ENCODE measurements around the gene RNF213.
"Not testable (repeated sequence)": the region's sequence is repeated elsewhere in the genome, so short reads cannot be mapped to it uniquely, and the experiment has no call there.

Gene RNF213

DNA sequence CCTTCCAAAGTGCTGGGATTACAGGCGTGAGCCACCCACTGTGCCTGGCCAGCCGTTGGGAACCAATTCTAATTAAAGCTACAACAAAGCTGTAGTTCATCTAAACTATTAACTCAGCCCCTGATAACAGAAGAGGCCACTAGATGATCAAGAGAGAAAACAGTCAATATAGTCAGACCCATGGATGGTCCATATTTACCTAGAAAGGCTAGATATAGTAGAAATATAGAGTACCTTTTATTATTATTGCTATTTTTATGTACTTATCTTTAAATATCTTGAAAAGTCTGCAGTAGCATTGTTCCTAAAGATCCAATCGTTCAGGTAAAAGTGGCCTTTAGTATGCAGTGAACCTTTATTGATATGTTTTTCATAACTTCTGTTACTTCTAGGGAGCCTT is 43.2 kb downstream of the RNF213 start:
- TF ChIP-seq, protein P1, sequence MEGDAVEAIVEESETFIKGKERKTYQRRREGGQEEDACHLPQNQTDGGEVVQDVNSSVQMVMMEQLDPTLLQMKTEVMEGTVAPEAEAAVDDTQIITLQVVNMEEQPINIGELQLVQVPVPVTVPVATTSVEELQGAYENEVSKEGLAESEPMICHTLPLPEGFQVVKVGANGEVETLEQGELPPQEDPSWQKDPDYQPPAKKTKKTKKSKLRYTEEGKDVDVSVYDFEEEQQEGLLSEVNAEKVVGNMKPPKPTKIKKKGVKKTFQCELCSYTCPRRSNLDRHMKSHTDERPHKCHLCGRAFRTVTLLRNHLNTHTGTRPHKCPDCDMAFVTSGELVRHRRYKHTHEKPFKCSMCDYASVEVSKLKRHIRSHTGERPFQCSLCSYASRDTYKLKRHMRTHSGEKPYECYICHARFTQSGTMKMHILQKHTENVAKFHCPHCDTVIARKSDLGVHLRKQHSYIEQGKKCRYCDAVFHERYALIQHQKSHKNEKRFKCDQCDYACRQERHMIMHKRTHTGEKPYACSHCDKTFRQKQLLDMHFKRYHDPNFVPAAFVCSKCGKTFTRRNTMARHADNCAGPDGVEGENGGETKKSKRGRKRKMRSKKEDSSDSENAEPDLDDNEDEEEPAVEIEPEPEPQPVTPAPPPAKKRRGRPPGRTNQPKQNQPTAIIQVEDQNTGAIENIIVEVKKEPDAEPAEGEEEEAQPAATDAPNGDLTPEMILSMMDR (IDR thresholded peaks at IDR 0.05; ENCODE audit: low read length, missing control alignments), result no peak
- DNase-seq (ENCODE audit: low read depth), result no peak
- no peak overlapping the region for H3K4me3 ChIP-seq (replicated peaks; ENCODE audit: low read depth, low read length)

DNA sequence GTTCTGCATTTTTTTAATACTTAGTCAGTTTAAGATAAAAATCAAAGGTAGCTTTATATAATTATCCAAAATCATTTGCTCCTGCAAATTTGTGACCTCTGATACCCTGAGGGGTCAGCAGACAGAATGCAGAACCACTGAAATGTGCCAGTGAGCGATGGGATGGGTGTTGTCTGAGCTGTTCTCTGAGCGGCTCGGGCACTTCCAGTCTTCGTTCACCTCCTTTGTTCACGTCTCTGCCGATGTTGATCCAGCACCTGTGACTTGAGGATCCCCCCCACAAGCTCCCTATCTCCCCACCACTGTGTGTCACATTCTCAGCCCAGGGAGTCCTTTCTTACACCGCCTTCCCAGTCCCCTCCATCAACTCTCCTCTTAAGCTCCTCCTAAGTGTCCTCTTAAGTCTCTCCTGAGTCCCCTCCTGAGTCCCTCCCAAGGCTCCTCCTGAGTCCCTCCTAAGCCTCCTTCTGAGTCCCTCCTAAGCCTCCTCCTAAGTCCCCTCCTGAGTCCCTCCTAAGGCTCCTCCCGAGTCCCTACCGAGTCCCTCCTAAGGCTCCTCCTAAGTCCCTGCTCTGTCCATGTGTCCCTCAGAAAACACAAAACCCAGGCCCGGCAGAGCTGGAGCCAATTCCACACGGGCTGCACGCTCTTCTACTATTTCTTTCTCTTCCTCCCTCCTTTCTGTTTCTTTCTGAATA is 47.5 kb downstream of the RNF213 start:
- TF ChIP-seq, protein P1 (IDR thresholded peaks at IDR 0.05; ENCODE audit: low read length, missing control alignments), result no peak
- no peak for DNase-seq (ENCODE audit: low read depth)
- H3K4me3 ChIP-seq (replicated peaks; ENCODE audit: low read depth, low read length), result no peak overlapping the region

DNA sequence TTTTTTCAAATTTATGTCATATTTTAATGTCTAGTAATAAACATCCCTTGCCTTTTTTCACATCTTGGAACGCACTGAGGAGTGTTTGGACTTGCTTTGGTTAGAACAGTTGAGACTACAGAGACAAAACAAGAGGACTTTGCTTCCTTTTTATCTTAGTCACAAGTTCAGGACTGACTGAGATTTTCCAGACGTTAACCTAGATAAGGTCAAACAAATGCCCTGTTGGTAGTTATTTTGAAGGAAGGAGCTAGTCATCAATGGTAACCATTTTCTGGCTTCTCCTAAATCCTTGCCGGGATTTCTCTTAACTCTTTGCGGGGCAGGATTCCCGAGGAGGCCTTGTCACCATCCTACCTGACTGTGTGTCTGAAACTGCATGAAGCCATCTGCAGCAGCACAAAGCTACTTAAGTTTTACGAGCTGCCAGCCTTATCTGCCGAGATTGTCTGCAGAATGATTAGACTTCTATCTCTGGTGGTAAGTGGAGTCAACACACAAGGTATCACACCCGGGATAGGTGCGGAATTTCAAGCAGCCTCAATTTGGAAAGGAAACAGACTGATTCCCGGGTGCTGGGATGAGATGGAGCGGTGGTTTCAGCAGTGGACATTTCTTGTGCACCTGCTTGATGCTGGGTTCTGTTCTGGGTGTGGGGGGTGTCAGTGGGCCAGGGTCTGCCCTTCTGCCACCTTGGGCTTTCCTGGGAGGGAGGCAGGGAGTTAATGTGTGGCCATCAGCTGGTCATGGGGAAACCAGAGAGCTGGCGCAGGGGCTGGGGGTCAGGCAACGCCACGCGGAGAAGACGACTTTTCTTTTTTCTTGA is 48.3 kb downstream of the RNF213 start:
- TF ChIP-seq, protein P1 (IDR thresholded peaks at IDR 0.05; ENCODE audit: low read length, missing control alignments), result no peak
- no peak overlapping the region for H3K4me3 ChIP-seq (replicated peaks; ENCODE audit: low read depth, low read length)
- no peak for DNase-seq (ENCODE audit: low read depth)

DNA sequence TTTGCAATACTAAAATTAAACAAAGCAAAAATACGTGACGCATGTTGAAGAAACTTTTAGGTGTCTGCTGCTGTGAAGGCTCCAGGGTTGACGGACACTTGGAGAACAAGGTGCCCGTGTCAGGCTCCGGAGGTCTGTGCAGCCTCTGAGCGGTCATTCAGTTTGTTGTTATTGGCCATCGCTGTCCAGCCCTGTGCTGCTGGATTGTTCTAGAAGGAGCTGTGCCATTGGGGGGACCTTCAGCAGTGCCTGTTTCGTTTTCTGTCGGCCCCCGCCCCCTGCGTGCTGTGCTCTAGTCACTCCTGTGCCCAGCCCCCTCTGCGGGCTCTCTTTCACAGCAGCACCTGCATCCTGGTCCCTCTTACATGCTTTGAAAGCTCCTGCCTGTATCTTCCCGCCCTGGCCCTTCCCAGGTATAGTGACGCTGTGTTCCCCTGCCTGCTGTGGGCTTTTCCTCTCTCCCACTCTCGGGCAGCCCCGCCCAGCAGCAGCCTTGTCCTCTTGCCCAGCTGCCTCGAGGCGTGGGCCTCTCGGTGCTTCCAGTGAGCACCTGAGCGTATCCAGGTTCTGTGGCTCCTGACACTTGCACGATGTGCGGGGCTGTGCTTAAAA is 50.7 kb downstream of the RNF213 start:
- TF ChIP-seq, protein P1 (IDR thresholded peaks at IDR 0.05; ENCODE audit: low read length, missing control alignments), result no peak

DNA sequence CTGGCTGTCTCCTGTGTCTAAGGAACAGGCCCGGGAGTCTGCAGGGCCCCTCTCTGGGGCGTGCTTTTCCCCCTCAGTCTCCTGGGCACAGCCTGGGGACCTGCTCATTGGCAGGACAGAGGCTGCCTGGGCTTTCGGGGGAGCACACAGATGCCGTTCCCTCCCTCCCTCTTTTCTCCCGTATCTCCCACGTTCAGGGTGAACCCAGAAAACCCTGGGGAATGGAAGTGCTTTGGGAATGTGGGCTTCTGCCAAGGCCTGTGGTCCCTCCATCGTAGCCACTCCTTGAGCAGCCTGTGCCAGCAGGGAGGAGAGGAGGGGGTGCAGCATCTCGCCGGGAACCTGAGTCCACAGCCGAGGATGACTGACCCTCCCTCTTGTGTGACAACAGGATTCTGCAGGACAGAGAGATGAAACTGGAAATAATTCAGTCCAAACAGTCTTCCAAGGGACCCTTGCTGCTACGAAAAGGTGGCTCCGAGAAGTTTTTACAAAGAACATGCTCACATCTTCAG is 52.0 kb downstream of the RNF213 start:
- no peak for DNase-seq (ENCODE audit: low read depth)
- TF ChIP-seq, protein P1 (IDR thresholded peaks at IDR 0.05; ENCODE audit: low read length, missing control alignments), result no peak

More for the DNA sequence above, 50.7 kb downstream of the RNF213 start:
- no peak overlapping the region for H3K4me3 ChIP-seq (replicated peaks; ENCODE audit: low read depth, low read length)
- DNase-seq (ENCODE audit: low read depth), result no peak

DNA sequence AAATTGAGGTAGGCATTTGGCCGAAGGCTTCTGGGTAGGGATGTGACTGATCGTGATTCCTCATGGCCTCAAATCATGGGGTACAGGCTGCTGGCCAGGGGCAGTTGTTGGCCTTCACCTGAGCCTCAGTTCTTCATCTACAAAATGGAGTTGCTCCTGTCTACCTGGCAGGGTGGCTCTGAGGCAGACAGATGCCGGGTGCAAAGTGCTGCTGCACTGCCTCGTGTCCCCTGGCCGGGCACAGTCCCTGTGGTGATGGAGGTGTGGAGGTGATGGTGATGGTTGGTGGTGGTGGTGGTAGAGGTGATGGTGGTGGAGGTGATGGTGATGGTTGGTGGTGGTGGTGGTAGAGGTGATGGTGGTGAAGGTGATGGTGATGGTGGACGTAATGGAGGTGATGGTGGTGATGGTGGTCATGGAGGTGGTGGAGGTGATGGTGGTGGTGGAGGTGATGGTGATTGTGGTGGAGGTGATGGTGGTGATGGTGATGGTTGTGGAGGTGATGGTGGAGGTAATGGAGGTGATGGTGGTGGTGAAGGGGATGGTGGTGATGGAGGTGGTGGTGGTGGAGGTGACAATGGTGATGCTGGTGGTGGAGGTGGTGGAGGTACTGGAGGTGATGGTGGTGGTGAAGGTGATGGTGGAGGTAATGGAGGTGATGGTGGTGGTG is 52.6 kb downstream of the RNF213 start:
- TF ChIP-seq, protein P1 (IDR thresholded peaks at IDR 0.05; ENCODE audit: low read length, missing control alignments), result no peak
- no peak overlapping the region for H3K4me3 ChIP-seq (replicated peaks; ENCODE audit: low read depth, low read length)
- DNase-seq (ENCODE audit: low read depth), result no peak

More for the DNA sequence above, 52.0 kb downstream of the RNF213 start:
- H3K4me3 ChIP-seq (replicated peaks; ENCODE audit: low read depth, low read length), result no peak overlapping the region

DNA sequence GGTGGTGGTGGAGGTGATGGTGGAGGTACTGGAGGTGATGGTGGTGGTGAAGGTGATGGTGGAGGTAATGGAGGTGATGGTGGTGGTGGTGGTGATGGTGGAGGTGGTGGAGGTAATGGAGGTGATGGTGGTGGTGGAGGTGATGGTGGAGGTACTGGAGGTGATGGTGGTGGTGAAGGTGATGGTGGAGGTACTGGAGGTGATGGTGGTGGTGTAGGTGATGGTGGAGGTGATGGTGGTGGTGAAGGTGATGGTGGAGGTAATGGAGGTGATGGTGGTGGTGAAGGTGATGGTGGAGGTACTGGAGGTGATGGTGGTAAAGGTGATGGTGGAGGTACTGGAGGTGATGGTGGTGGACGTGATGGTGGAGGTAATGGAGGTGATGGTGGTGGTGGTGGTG is 53.3 kb downstream of the RNF213 start:
- not testable (repeated sequence) for DNase-seq (ENCODE audit: low read depth); H3K4me3 ChIP-seq (replicated peaks; ENCODE audit: low read depth, low read length)
